Upper lobe of right lung (tissue), 1 donor: ENCODE results near the gene INPP4B. TPM values are rescaled to one million over a fixed set of nuclear protein-coding genes. Genes with fewer than 3 reads are reported as not detected.

Source experiments
- ATAC-seq: fragments of 200-7000 bp; cut with Tn5 transposase; one replicate; pipeline ENCODE4 v1.9.1; 2020; ENCODE audit warnings: mild to moderate bottlenecking, moderate library complexity
- DNase-seq: peaks from one replicate; pipeline ENCODE4 v3.0.0-alpha.2; 2020
- H3K27ac ChIP-seq: fragments of 200-600 bp; one replicate; pipeline ENCODE4 v1.8.0; 2022
- H3K27me3 ChIP-seq: fragments of 200-600 bp; one replicate; pipeline ENCODE4 v1.8.0; 2022; ENCODE audit warnings: mild to moderate bottlenecking
- H3K36me3 ChIP-seq: fragments of 200-600 bp; one replicate; pipeline ENCODE4 v1.8.0; 2022
- H3K4me1 ChIP-seq: fragments of 200-600 bp; one replicate; pipeline ENCODE4 v1.8.0; 2022
- H3K4me3 ChIP-seq: fragments of 200-600 bp; one replicate; pipeline ENCODE4 v1.8.0; 2022; ENCODE audit warnings: mild to moderate bottlenecking
- H3K9me3 ChIP-seq: fragments of 200-600 bp; one replicate; pipeline ENCODE4 v1.8.0; 2022
- CTCF ChIP-seq: fragments of 200-600 bp; IDR thresholded peaks from one replicate; pipeline ENCODE4 v1.8.0; 2022; ENCODE audit warnings: antibody characterized with exemption
- intact Hi-C: fragments of 100-400 bp; cut with DNase I; formaldehyde crosslinking; loops from one replicate; pipeline ENCODE4 v1.11.0; 2022
- total RNA-seq: library from RNA; stranded (reverse); fragmentation: NEBNext Ultra II Directional; extraction: Animal tissue kit (Norgen Biotek cat#: 25700); gene quantifications from one replicate; pipeline ENCODE4 v1.2.1, GENCODE V29; 2021
- donor health status: DM: no; HTN: yes; CAD: no; lungs with severe emphysema.

The INPP4B gene
- total RNA-seq, 1 donor from 2014 or later = 20.7 TPM

- no peaks in the 10 kb centered on the region for H3K4me1 ChIP-seq
- DNase-seq = no peak
- H3K36me3 ChIP-seq = no peaks in the 10 kb centered on the region
- no peak overlapping the region for H3K4me3 ChIP-seq
- TF ChIP-seq CTCF = no peak
- H3K9me3 ChIP-seq = no peaks in the 10 kb centered on the region
- intact Hi-C loops = no loop called here
- no peak overlapping the region for H3K27ac ChIP-seq
- ATAC-seq = no peak
- no peaks in the 10 kb centered on the region for H3K27me3 ChIP-seq
These were observed 35.2 kb upstream of the INPP4B start for GRCh38 chr4:142881331-142881730.

- no peak for TF ChIP-seq CTCF
- DNase-seq (no peak), ATAC-seq (no peak)
- intact Hi-C loops = no loop called here
- Histone ChIP-seq H3K27me3 (no peaks in the 10 kb centered on the region), H3K27ac (no peak overlapping the region), H3K4me1 (no peaks in the 10 kb centered on the region), H3K36me3 (no peaks in the 10 kb centered on the region), H3K9me3 (no peaks in the 10 kb centered on the region), H3K4me3 (no peak overlapping the region)
These were observed 29.0 kb upstream of the INPP4B start for GRCh38 chr4:142875117-142875516.

- DNase-seq (no peak), ATAC-seq (no peak)
- intact Hi-C loops = no loop called here
- no peaks in the 10 kb centered on the region for H3K9me3 ChIP-seq
- no peaks in the 10 kb centered on the region for H3K4me1 ChIP-seq
- no peaks in the 10 kb centered on the region for H3K27me3 ChIP-seq
- no peaks in the 10 kb centered on the region for H3K36me3 ChIP-seq
- no peak for TF ChIP-seq CTCF
- no peak overlapping the region for H3K27ac ChIP-seq
- no peak overlapping the region for H3K4me3 ChIP-seq
These were observed 28.6 kb upstream of the INPP4B start for GRCh38 chr4:142874684-142875083.

- Histone ChIP-seq H3K27me3 (no peaks in the 10 kb centered on the region), H3K9me3 (no peaks in the 10 kb centered on the region), H3K27ac (no peak overlapping the region), H3K36me3 (no peaks in the 10 kb centered on the region), H3K4me3 (no peak overlapping the region), H3K4me1 (no peaks in the 10 kb centered on the region)
- DNase-seq (no peak), ATAC-seq (no peak)
- TF ChIP-seq CTCF = no peak
- intact Hi-C loops = no loop called here
These were observed 20.6 kb upstream of the INPP4B start for GRCh38 chr4:142866685-142867084.

GRCh38 chr4:142861351-142861750, 15.2 kb upstream of the INPP4B start:
- H3K27ac ChIP-seq = no peak overlapping the region
- no peak for TF ChIP-seq CTCF
- H3K9me3 ChIP-seq = no peaks in the 10 kb centered on the region
- intact Hi-C loops = no loop called here
- no peak for DNase-seq
- no peaks in the 10 kb centered on the region for H3K27me3 ChIP-seq
- H3K4me3 ChIP-seq = no peak overlapping the region
- H3K4me1 ChIP-seq = no peaks in the 10 kb centered on the region
- no peak for ATAC-seq
- no peaks in the 10 kb centered on the region for H3K36me3 ChIP-seq

- intact Hi-C loops = no loop called here
- H3K4me3 ChIP-seq = no peak overlapping the region
- no peak for ATAC-seq
- H3K9me3 ChIP-seq = no peaks in the 10 kb centered on the region
- no peak for DNase-seq
- no peak overlapping the region for H3K27ac ChIP-seq
- H3K36me3 ChIP-seq = no peaks in the 10 kb centered on the region
- H3K27me3 ChIP-seq = no peaks in the 10 kb centered on the region
- no peaks in the 10 kb centered on the region for H3K4me1 ChIP-seq
- TF ChIP-seq CTCF = no peak
These were observed 12.9 kb upstream of the INPP4B start for GRCh38 chr4:142858965-142859364.
